SK-N-MC (cell line): ENCODE measurements around the gene DDI1.

Experiments
- EZH2 ChIP-seq: fragments of 200-600 bp; sonication (generic); IDR thresholded peaks from one replicate; pipeline ENCODE4 v1.6.1; 2017; ENCODE audit warnings: antibody characterized with exemption
- POLR2AphosphoS5 ChIP-seq: IDR thresholded peaks from 2 replicates; pipeline ENCODE4 v1.6.1; 2012; ENCODE audit warnings: mild to moderate bottlenecking, low read depth, low read length, borderline replicate concordance

- TF ChIP-seq POLR2AphosphoS5 (no peak), EZH2 (no peak)
Measured at GRCh38 chr11:104028476-104029263, 7.8 kb upstream of the DDI1 start.
